Gastrocnemius medialis (tissue), 4 donors: ENCODE results near the gene SPDYE2.
"Not testable (repeated sequence)": the region's sequence is repeated elsewhere in the genome, so short reads cannot be mapped to it uniquely, and the experiment has no call there.

Source experiments
- CTCF ChIP-seq, 5 experiments: fragments of 450-650 bp in 3 of 5; fragments of 200-600 bp in 2 of 5; sonication (generic) in 2 of 5; IDR thresholded peaks in 4 of 5; conservative IDR thresholded peaks in 1 of 5; 1 replicate in 4 of 5; 2 replicates in 1 of 5; pipeline ENCODE4 v1.5.1; 2016 to 2019; ENCODE audit warnings: antibody characterized with exemption in 5 of 5, mild to moderate bottlenecking in 3 of 5, moderate library complexity in 3 of 5
- POLR2A ChIP-seq, 2 donors: fragments of 450-650 bp; IDR thresholded peaks; one replicate each; pipeline ENCODE4 v1.6.1; 2017; ENCODE audit warnings: antibody characterized with exemption in 2 of 2, mild to moderate bottlenecking in 2 of 2, moderate library complexity in 2 of 2

DNA sequence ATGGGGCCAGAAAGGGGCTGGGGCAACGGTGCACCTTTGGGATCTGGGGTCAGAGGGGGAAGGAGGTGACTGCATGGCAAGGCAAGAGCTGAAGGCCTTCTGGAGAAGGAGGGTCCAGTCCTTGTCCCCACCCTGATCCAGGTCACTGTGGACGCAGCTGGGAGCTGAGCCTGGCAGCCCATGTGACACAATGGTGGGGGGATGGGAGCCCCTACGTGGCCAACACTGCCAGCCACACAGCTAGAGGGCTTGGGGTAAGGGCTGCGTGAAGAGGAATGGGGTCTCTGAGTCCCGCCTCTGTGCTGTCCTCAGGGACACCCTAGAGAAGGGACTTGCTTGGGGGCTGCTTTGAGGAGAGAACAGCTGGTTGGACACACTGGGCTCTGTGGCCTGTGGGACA lies 30.7 kb downstream of the SPDYE2 start:
- not testable (repeated sequence) for TF ChIP-seq CTCF (IDR thresholded peaks at IDR 0.05 in 4 of 5, conservative IDR thresholded peaks at IDR 0.05 in 1 of 5); POLR2A (IDR thresholded peaks at IDR 0.05)
